ENCODE results near the gene RPN1.

- no peak for TF ChIP-seq POLR2AphosphoS5 (IDR thresholded peaks at IDR 0.05; ENCODE audit: low read depth, low read length)
- no peak for TF ChIP-seq CTCF (IDR thresholded peaks at IDR 0.05; ENCODE audit: control extremely low read depth in 1 of 3, insufficient read depth in 1 of 3, low read depth in 1 of 3, low read length in 3 of 3)
- TF ChIP-seq SRF (IDR thresholded peaks at IDR 0.05; ENCODE audit: low read depth, low read length): no peak
- TF ChIP-seq CBX8 (IDR thresholded peaks at IDR 0.05; ENCODE audit: borderline replicate concordance, low read depth, low read length): no peak
- no peak for TF ChIP-seq SUZ12 (IDR thresholded peaks at IDR 0.05; ENCODE audit: low read length)
- TF ChIP-seq CHD2 (IDR thresholded peaks at IDR 0.05; ENCODE audit: low read length): no peak
- TF ChIP-seq EZH2 (IDR thresholded peaks at IDR 0.05; ENCODE audit: low read depth, low read length, severe bottlenecking): no peak
- no peak for TF ChIP-seq TAF1 (IDR thresholded peaks at IDR 0.05; ENCODE audit: low read depth, low read length)
These were observed 62.5 kb downstream of the RPN1 start for GRCh38 chr3:128588147-128588546.
